CD4-positive, alpha-beta T cell treated with Interferon gamma for 1 hour (primary cell): ENCODE data around the gene PILRA.
"Not testable (repeated sequence)": the region's sequence is repeated elsewhere in the genome, so short reads cannot be mapped to it uniquely, and the experiment has no call there.

Experiments used
- DNase-seq: peaks from one replicate; pipeline ENCODE4 v3.0.0-alpha.2; 2020

Gene PILRA

DNA sequence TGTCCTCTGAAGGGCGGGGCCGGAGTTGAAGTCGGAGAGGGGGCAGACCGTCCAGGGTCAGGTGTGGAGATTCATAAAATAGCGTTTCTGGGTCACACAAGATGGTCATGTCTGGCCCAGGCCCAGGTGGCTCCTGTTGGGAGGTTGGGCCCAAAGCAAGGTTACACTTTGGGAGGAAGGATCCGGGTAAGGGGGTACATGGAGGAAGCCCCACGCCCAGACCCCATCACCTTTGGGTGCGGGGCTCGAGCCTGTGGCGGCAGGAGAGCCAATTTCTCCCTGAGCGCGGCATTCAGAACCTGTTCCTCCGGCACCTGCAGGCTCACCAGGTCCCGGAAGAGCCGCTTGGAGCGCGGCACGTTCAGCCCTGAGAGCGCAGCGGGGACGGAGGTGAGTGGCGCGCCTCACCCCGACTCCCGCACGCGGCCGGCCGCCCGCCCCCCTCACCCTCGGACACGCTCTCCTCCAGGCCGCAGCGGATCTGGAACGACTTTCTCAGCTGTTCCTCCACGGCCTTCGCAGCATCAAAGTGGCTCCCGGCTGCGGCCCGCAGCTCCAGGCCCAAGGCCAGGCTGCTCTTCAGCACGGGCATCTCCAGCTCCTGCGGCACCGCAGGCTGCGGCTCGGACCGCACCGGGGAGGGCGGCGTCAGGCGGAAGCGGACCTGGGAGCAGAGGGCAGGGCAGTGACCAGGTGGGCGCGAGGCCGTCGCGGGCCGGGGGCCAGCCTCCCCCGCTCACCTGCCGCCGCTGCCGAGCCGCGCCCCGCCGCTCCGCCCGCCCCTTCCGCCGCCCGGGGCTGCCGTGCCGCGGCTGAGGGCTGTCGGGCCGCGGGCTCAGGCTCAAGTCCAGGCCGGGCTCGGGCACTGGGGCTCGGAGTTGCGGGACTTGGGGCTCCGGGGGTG is 62.4 kb downstream of the PILRA start:
- peak; percentile 45 for DNase-seq

- no peak for DNase-seq
Observed at GRCh38 chr7:100437150-100438100, 64.1 kb downstream of the PILRA start.

- no peak for DNase-seq
Observed at GRCh38 chr7:100438172-100438571, 64.9 kb downstream of the PILRA start.

DNA sequence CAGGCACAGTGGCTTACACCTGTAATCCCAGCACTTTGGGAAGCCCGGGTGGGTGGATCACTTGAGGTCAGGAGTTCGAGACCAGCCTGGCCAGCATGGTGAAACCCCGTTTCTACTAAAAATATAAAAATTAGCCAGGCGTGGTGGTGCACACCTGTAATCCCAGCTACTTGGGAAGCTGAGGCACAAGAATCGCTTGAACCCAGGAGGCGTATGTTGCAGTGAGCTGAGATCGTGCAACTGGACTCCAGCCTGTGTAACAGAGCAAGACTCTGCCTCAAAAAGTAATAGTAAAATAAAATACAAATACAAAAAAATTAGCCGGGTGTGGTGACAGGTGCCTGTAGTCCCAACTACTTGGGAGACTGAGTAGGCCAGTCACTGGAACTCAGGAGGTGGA is 65.4 kb downstream of the PILRA start:
- DNase-seq: not testable (repeated sequence)

- not testable (repeated sequence) for DNase-seq
Observed at GRCh38 chr7:100439244-100439643, 66.0 kb downstream of the PILRA start.

GRCh38 chr7:100441641-100442535 is 68.6 kb downstream of the PILRA start:
- DNase-seq: no peak

GRCh38 chr7:100443096-100443840 is 70.0 kb downstream of the PILRA start:
- no peak for DNase-seq

GRCh38 chr7:100444311-100445278 is 71.3 kb downstream of the PILRA start:
- DNase-seq: peak; percentile 42

DNA sequence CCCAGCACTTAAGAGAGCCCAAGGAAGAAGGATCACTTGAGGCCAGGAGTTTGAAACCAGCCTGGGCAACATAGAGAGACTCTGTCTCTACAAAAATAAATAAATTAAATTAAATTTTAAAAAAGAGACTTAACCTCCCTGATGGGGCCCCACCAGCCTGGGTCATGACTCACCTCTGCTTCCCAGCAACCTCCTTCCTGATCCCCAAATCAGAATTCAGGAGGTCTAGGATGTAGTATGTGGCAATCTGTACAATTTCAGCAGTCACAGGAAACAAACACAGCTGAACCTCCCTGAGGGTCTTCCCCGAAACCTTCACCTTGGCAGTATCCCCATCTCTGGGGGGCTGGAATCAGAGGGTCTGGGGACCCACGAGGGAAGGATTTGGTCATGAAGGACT is 72.8 kb downstream of the PILRA start:
- no peak for DNase-seq

DNA sequence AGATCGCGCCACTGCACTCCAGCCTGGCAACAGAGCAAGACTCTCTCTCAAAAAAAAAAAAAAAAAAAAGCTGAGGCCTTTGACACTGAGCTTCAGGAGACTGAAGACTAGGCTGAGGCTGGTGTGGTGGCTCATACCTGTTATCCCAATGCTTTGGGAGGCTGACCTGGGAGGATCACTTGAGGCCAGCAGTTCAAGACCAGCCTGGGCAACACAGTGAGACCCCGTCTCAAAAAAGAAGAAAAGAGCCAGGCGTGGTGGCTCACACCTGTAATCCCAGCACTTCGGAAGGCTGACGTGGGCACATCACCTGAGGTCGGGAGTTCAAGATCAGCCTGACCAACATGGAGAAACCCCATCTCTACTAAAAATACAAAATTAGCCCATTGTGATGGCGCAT is 74.1 kb downstream of the PILRA start:
- DNase-seq: not testable (repeated sequence)

- DNase-seq: no peak
Observed at GRCh38 chr7:100449190-100449795, 76.0 kb downstream of the PILRA start.
